Lower lobe of right lung (tissue), 2 donors: ENCODE measurements around the gene MALAT1. TPM values are rescaled to one million over a fixed set of nuclear protein-coding genes. Genes with fewer than 3 reads are reported as not detected.
"Not testable (repeated sequence)": the region's sequence is repeated elsewhere in the genome, so short reads cannot be mapped to it uniquely, and the experiment has no call there.

Source experiments
- ATAC-seq, 2 donors: fragments of 200-7000 bp; cut with Tn5 transposase; one replicate each; pipeline ENCODE4 v1.9.1; 2020 to 2022; ENCODE audit warnings: mild to moderate bottlenecking in 2 of 2, moderate library complexity in 2 of 2
- DNase-seq: peaks from one replicate; pipeline ENCODE4 v3.0.0-alpha.2; 2020
- H3K27ac ChIP-seq: fragments of 200-600 bp; one replicate; pipeline ENCODE4 v1.8.0; 2022
- H3K27me3 ChIP-seq: fragments of 200-600 bp; one replicate; pipeline ENCODE4 v1.8.0; 2022; ENCODE audit warnings: low read depth
- H3K36me3 ChIP-seq: fragments of 200-600 bp; one replicate; pipeline ENCODE4 v1.8.0; 2022; ENCODE audit warnings: mild to moderate bottlenecking
- H3K4me1 ChIP-seq: fragments of 200-600 bp; one replicate; pipeline ENCODE4 v1.8.0; 2022
- H3K4me3 ChIP-seq: fragments of 200-600 bp; one replicate; pipeline ENCODE4 v1.8.0; 2022; ENCODE audit warnings: mild to moderate bottlenecking
- H3K9me3 ChIP-seq: fragments of 200-600 bp; one replicate; pipeline ENCODE4 v1.8.0; 2022
- intact Hi-C: fragments of 100-400 bp; cut with DNase I; formaldehyde crosslinking; loops from one replicate; pipeline ENCODE4 v1.11.0; 2022
- total RNA-seq: library from RNA; stranded (reverse); fragmentation: NEBNext Ultra II Directional; extraction: Animal tissue kit (Norgen Biotek cat#: 25700); gene quantifications from one replicate; pipeline ENCODE4 v1.2.1, GENCODE V29; 2021
- TF ChIP-seq, protein P1 (sequence below): fragments of 200-600 bp; IDR thresholded peaks from one replicate; pipeline ENCODE4 v1.8.0; 2022; ENCODE audit warnings: antibody characterized with exemption, mild to moderate bottlenecking
- donor health status: DM: no; HTN: yes; CAD: no; lungs with severe emphysema.

MALAT1 gene
- total RNA-seq, 1 donor from 2014 or later, result 11,612 TPM

DNA sequence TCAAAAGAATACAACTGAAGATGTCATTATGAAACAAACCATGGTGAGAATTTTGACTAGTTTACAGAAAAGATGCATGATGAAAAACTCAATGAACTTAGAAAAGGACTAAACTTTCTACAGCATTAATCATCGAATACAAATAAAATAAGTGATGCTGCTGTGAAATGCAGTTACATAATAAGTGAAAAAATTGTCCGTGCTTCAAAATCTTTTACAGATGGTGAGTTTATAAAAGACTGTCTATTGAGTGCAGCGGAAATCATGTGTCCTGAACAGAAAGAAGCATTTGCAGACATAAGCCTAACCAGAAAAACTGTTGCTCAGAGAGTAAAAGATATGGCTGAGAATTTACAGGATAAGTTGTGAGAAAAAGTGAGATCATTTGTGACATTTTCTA, 42.4 kb upstream of the MALAT1 start:
- Histone ChIP-seq H3K36me3 (no peaks in the 10 kb centered on the region), H3K9me3 (no peaks in the 10 kb centered on the region), H3K4me3 (no peak overlapping the region), H3K27ac (no peak overlapping the region), H3K4me1 (peaks cover 27% of the 10 kb centered on the region), H3K27me3 (no peaks in the 10 kb centered on the region)
- DNase-seq (no peak), ATAC-seq (no peak)
- TF ChIP-seq, protein P1, sequence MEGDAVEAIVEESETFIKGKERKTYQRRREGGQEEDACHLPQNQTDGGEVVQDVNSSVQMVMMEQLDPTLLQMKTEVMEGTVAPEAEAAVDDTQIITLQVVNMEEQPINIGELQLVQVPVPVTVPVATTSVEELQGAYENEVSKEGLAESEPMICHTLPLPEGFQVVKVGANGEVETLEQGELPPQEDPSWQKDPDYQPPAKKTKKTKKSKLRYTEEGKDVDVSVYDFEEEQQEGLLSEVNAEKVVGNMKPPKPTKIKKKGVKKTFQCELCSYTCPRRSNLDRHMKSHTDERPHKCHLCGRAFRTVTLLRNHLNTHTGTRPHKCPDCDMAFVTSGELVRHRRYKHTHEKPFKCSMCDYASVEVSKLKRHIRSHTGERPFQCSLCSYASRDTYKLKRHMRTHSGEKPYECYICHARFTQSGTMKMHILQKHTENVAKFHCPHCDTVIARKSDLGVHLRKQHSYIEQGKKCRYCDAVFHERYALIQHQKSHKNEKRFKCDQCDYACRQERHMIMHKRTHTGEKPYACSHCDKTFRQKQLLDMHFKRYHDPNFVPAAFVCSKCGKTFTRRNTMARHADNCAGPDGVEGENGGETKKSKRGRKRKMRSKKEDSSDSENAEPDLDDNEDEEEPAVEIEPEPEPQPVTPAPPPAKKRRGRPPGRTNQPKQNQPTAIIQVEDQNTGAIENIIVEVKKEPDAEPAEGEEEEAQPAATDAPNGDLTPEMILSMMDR, result no peak
- intact Hi-C loops, result no loop called here

DNA sequence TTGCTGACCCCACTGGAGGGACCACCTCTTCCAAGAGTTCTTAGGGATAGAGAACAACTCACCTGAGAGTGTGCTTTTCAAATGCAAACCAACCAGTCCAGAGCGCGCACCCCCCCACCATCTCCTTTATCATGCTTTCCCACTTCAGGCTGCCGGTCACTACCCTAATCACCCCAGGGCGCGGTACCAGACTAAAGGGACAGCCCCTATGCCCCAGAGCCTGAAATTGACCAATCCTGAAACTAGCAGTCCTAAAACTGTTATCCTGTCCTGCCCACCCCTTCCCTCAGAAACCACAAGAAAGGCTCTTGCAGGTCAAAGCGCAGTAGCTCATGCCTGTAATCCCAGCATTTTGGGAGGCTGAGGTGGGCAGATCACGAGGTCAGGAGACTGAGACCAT, 39.3 kb upstream of the MALAT1 start:
- DNase-seq, result no peak
- TF ChIP-seq, protein P1, result no peak
- Histone ChIP-seq H3K27ac (no peak overlapping the region), H3K27me3 (no peaks in the 10 kb centered on the region), H3K4me3 (no peak overlapping the region), H3K9me3 (no peaks in the 10 kb centered on the region), H3K4me1 (peaks cover 8% of the 10 kb centered on the region), H3K36me3 (no peaks in the 10 kb centered on the region)
- intact Hi-C loops, result no loop called here
- no peak for ATAC-seq

DNA sequence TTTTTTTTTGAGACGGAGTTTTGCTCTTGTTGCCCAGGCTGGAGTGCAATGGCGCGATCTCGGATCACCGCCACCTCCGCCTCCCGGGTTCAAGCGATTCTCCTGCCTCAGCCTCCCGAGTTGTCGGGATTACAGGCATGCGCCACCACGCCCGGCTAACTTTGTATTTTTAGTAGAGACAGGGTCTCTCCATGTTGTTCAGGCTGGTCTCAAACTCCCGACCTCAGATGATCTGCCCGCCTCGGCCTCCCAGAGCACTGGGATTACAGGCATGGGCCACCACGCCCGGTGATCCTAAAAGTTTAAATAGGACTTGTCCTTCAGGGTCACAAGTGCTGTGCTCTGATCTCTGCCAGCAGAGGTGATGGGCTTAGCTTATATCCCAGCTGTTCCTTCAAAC, 33.4 kb upstream of the MALAT1 start:
- ATAC-seq, DNase-seq: not testable (repeated sequence)

DNA sequence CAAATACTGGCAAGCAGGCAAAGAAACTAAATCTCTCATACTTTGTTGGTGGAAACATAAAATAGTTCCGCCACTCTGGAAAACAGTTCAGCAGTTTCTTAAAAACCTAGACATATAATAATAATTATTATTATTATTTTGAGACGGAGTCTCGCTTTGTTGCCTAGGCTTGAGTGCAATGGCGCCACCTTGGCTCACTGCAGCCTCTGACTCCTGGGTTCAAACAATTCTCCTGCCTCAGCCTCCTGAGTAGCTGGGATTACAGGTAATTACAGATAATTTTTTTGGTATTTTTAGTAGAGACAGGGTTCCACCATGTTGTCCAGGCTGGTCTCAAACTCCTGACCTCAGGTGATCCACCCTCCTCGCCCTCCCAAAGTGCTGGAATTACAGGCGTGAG, 31.5 kb upstream of the MALAT1 start:
- intact Hi-C loops, H3K36me3 ChIP-seq, H3K27me3 ChIP-seq, ATAC-seq, H3K4me3 ChIP-seq, H3K27ac ChIP-seq, H3K9me3 ChIP-seq, DNase-seq: not testable (repeated sequence)
- peaks cover 30% of the 10 kb centered on the region for H3K4me1 ChIP-seq

More for the DNA sequence above, 33.4 kb upstream of the MALAT1 start:
- H3K27me3 ChIP-seq, intact Hi-C loops, H3K9me3 ChIP-seq, H3K36me3 ChIP-seq, H3K27ac ChIP-seq, H3K4me3 ChIP-seq: not testable (repeated sequence)
- peaks cover 13% of the 10 kb centered on the region for H3K4me1 ChIP-seq

DNA sequence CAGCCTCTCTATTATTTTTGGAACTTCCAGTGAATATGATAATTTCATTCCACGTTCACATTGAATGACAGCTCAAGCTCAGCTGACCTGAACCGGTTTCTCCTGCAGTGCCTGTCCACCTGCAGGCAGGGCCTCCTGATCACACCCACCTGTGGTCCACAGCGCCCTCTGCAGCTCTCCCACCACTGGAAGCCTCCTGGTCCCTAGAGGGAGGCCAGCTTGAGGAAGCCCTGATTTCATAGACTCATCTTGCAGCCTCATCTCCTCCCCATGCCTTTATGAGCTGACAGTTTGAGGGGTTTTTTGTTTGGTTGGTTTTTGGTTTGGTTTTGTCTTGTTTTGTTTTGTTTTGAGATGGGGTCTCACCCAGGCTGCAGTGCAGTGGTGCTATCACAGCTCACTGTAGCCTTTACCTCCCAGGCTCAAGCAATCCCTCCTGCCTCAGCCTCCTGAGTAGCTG, 29.9 kb upstream of the MALAT1 start:
- intact Hi-C loops, result no loop called here
- Histone ChIP-seq H3K4me3 (no peak overlapping the region), H3K27ac (peak overlapping the region; percentile 41), H3K9me3 (no peaks in the 10 kb centered on the region), H3K27me3 (no peaks in the 10 kb centered on the region), H3K4me1 (peaks cover 38% of the 10 kb centered on the region), H3K36me3 (no peaks in the 10 kb centered on the region)
- peak; percentile 71 to 72 for ATAC-seq
- DNase-seq, result peak; percentile 91
- TF ChIP-seq, protein P1, result peak; percentile 73

DNA sequence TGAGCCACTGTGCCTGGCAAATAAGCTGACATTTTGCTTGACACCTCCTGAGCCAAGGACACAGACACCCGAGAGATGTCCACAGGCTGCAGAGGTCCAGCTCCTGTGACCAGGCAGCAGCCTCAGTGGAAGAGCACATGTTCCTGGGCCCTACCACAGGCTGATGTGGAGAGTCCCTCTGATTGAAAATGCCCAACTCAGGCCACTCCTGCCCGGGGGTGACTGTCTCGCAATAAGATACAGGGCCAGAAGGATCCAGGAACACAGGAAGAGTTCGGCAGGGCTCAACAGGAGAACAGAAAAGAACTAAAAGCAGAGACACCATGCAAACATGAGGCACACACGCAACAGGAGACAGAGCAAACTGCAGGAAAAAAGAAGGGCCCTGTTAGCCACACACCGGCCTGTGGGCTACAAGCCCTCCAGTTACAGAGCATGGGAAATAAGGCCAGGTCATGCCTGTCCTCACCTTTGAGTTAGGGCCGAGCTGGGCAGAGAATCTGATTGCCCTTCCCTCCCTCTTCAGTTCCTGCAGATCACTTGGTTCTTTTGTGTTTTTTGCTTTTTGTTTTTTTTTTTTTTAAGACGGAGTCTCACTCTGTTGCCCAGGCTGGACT, 28.3 kb upstream of the MALAT1 start:
- TF ChIP-seq, protein P1, result no peak
- no peak for ATAC-seq
- Histone ChIP-seq H3K27ac (peak overlapping the region; percentile 94), H3K9me3 (no peaks in the 10 kb centered on the region), H3K36me3 (no peaks in the 10 kb centered on the region), H3K4me3 (no peak overlapping the region), H3K27me3 (no peaks in the 10 kb centered on the region), H3K4me1 (peaks cover 38% of the 10 kb centered on the region)
- no peak for DNase-seq
- intact Hi-C loops, result no loop called here
